GM12878 (cell line): Measurements from ENCODE around the gene ATP1A1. TPM values are rescaled to one million over a fixed set of nuclear protein-coding genes. Genes with fewer than 3 reads are reported as not detected.

Source experiments
- ATAC-seq: fragments of 200-7000 bp; cut with Tn5 transposase; 3 replicates; pipeline ENCODE4 v1.9.1; 2020; ENCODE audit warnings: mild to moderate bottlenecking, moderate library complexity
- BruUV-seq: library from RNA; stranded (reverse); fragments of 400-500 nt; replicated peaks from 2 replicates; lab custom pipeline; 2021; lab: Mats Ljungman, UMichigan
- CTCF ChIA-PET: fragments of 300-600 bp; sonication (Branson Sonifier 250); formaldehyde crosslinking; extraction: SDS; loops from one replicate; lab custom pipeline; 2021; ENCODE audit warnings: inconsistent platforms; lab: Yijun Ruan, JAX
- POLR2A ChIA-PET: fragments of 350-600 bp; formaldehyde crosslinking; extraction: SDS; loops from one replicate; lab custom pipeline; 2021; ENCODE audit warnings: inconsistent platforms; lab: Charles Lee
- RAD21 ChIA-PET: fragments of 300-600 bp; sonication (Branson Sonifier 250); formaldehyde crosslinking; loops from one replicate; lab custom pipeline; 2023; ENCODE audit warnings: antibody characterized with exemption; ENCODE audit not compliant: unreplicated experiment; lab: Charles Lee
- SMC1A ChIA-PET: fragments of 300-600 bp; sonication (Branson Sonifier 250); formaldehyde crosslinking; loops from one replicate; lab custom pipeline; 2023; ENCODE audit not compliant: unreplicated experiment, uncharacterized antibody; lab: Charles Lee
- DNase-seq: peaks from one replicate; pipeline ENCODE4 v3.0.0-alpha.2; 2011; ENCODE audit warnings: low read depth, low spot score
- FAIRE-seq: peaks from 3 replicates; lab custom pipeline; 2011; peaks lifted over from hg19 to GRCh38; lab: Jason Lieb, UNC
- H2AFZ ChIP-seq: 2 replicates; pipeline ENCODE4 v1.6.0; 2011; ENCODE audit warnings: low read depth, low read length, control low read depth; ENCODE audit not compliant: control insufficient read depth
- H3K27ac ChIP-seq: 2 replicates; pipeline ENCODE4 v1.5.1; 2011; ENCODE audit warnings: control low read depth; ENCODE audit not compliant: control insufficient read depth, insufficient read depth
- H3K27me3 ChIP-seq, 2 experiments: replicated peaks in 1 of 2; 2 replicates each; pipeline versions ENCODE4 v1.6.0 to v1.6.1; 2011; ENCODE audit warnings: low read length in 1 of 2; ENCODE audit not compliant: control insufficient read depth in 2 of 2, insufficient read depth in 2 of 2
- H3K36me3 ChIP-seq, 2 experiments: 2 replicates each; pipeline ENCODE4 v1.5.1; 2011; ENCODE audit warnings: low read length in 1 of 2; ENCODE audit not compliant: control insufficient read depth in 2 of 2, insufficient read depth in 2 of 2
- H3K4me1 ChIP-seq: 2 replicates; pipeline ENCODE4 v1.6.1; 2011; ENCODE audit warnings: mild to moderate bottlenecking, low read length, moderate library complexity, mixed read lengths; ENCODE audit not compliant: control insufficient read depth, insufficient read depth
- H3K4me2 ChIP-seq: 2 replicates; pipeline ENCODE4 v1.6.0; 2011; ENCODE audit warnings: control low read depth; ENCODE audit not compliant: control insufficient read depth, insufficient read depth
- H3K4me3 ChIP-seq: fragments of 200-600 bp; sonication (generic); 2 replicates; pipeline ENCODE4 v1.5.1; 2016
- H3K79me2 ChIP-seq: 2 replicates; pipeline ENCODE4 v1.6.0; 2011; ENCODE audit warnings: low read length; ENCODE audit not compliant: control insufficient read depth, insufficient read depth
- H3K9ac ChIP-seq: 2 replicates; pipeline ENCODE4 v1.8.0; 2011; ENCODE audit warnings: low read length, control low read depth, mixed read lengths; ENCODE audit not compliant: control insufficient read depth, insufficient read depth
- H3K9me3 ChIP-seq: replicated peaks from 3 replicates; pipeline ENCODE4 v1.5.1; 2011; ENCODE audit warnings: mild to moderate bottlenecking, low read length; ENCODE audit not compliant: control insufficient read depth, insufficient read depth
- H4K20me1 ChIP-seq: 2 replicates; pipeline ENCODE4 v1.6.0; 2011; ENCODE audit not compliant: control insufficient read depth, insufficient read depth
- IRF3 ChIP-seq: fragments of 450-650 bp; IDR thresholded peaks from 2 replicates; pipeline ENCODE4 v1.6.1; 2014; ENCODE audit warnings: mild to moderate bottlenecking
- MYB ChIP-seq: fragments of 150-350 bp; IDR thresholded peaks from 2 replicates; pipeline ENCODE4 v1.6.1; 2014; ENCODE audit warnings: mild to moderate bottlenecking, low read depth, low read length, borderline replicate concordance
- NFXL1 ChIP-seq: fragments of 450-650 bp; IDR thresholded peaks from 2 replicates; pipeline ENCODE4 v1.6.1; 2017; ENCODE audit warnings: antibody characterized with exemption, mild to moderate bottlenecking, borderline replicate concordance
- RELA ChIP-seq: fragments of 450-650 bp; IDR thresholded peaks from 2 replicates; pipeline ENCODE4 v1.8.0; 2014; ENCODE audit warnings: borderline replicate concordance; ENCODE audit not compliant: partially characterized antibody
- RFX5 ChIP-seq: IDR thresholded peaks from 2 replicates; pipeline ENCODE4 v1.6.1; 2011; ENCODE audit warnings: low read depth, low read length, improper control_type of control experiment
- SRF ChIP-seq, 2 experiments: IDR thresholded peaks; 2 replicates each; pipeline ENCODE4 v1.6.1; 2011; ENCODE audit warnings: low read depth in 2 of 2, low read length in 2 of 2, mild to moderate bottlenecking in 1 of 2, moderate library complexity in 1 of 2
- TARDBP ChIP-seq: IDR thresholded peaks from 2 replicates; pipeline ENCODE4 v1.6.1; 2016; ENCODE audit warnings: borderline replicate concordance
- TBL1XR1 ChIP-seq: IDR thresholded peaks from 2 replicates; pipeline ENCODE4 v1.6.1; 2012; ENCODE audit warnings: low read depth, low read length, improper control_type of control experiment
- YBX1 ChIP-seq: fragments of 450-650 bp; IDR thresholded peaks from 2 replicates; pipeline ENCODE4 v1.6.1; 2016; ENCODE audit warnings: antibody characterized with exemption
- YY1 ChIP-seq: IDR thresholded peaks from 2 replicates; pipeline ENCODE4 v1.6.1; 2011; ENCODE audit warnings: low read depth, mild to moderate bottlenecking, low read length
- ZBTB33 ChIP-seq: fragments of 450-650 bp; IDR thresholded peaks from 2 replicates; pipeline ENCODE4 v1.6.1; 2017; ENCODE audit warnings: mild to moderate bottlenecking
- ZSCAN29 ChIP-seq: fragments of 450-650 bp; IDR thresholded peaks from 2 replicates; pipeline ENCODE4 v1.6.1; 2017; ENCODE audit warnings: mild to moderate bottlenecking, moderate library complexity
- WGBS: methylation state at CpG from one replicate; pipeline ENCODE4 v1.1.6; 2016; ENCODE audit warnings: low lambda C conversion rate; ENCODE audit not compliant: insufficient replicate concordance, insufficient coverage; ENCODE audit errors: missing lambda C conversion rate; 5-methylcytosine and 5-hydroxymethylcytosine counted together
- in situ Hi-C: fragments of 300-500 bp; cut with MboI; formaldehyde crosslinking; loops from 9 replicates; pipeline ENCODE4 v1.14.3; 2018; ENCODE audit warnings: mixed read lengths
- intact Hi-C: fragments of 100-400 bp; cut with micrococcal nuclease; formaldehyde crosslinking; loops from one replicate; pipeline ENCODE4 v1.14.2; 2022; ENCODE audit not compliant: unreplicated experiment
- polyA plus RNA-seq, 11 experiments: library from polyadenylated mRNA; depleted of rRNA in 4 of 11; unstranded in 6 of 11; stranded (reverse) in 5 of 11; fragments of >200 nt; fragmentation: Nextera tagmentation in 4 of 11; fragmentation: Illumina TruSeq in 1 of 11; extraction: Ambion mirVana in 4 of 11; extraction: Trizol in 1 of 11; gene quantifications; 1 replicate in 1 of 11; 2 replicates in 10 of 11; pipeline versions ENCODE4 v1.2.1 to v1.2.3, GENCODE V29; 2011 to 2016; ENCODE audit warnings: inconsistent platforms in 2 of 11, missing spikeins in 2 of 11, low read depth in 1 of 11
- total RNA-seq, 4 experiments: library from RNA; depleted of rRNA in 3 of 4; stranded (reverse); fragments of >200 nt in 3 of 4; fragmentation: Illumina TruSeq in 1 of 4; extraction: Trizol in 1 of 4; gene quantifications; 2 replicates each; pipeline versions ENCODE4 v1.2.1 to v1.2.3, GENCODE V29; 2013 to 2021

The ATP1A1 gene
- total and polyA plus RNA-seq, 10 of the 15 experiments (the other 5 are each of a cell fraction or from before 2014, with no cell fraction given) = 113 to 566 (median 313) TPM

DNA sequence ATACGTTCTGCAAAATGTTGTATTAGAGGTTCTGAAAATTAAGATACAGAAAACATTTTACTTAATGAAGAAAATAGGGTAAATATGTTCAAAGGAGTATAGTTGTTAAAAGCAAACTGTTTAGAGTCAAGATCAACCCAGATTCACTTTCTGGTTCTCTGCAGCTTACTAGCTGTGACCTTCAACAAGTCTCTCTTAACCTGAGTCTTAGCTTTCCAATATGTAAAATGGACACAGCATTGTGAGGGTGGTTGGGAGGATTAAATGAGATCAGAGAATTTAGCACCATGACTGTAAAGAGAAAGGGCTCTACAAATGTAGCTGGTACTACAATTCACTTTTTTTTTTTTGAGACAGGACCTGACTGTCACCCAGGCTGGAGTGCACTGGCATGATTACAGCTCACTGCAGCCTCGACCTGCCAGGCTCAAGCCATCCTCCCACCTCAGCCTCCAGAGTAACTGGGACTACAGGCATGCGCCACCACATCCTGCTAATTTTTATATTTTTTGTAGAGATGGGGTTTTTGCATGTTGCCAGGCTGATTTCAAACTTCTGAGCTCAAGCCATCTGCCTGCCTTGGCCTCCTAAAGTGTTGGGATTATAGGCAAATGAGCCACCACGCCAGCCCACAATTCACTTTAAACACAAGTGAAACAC, 43.9 kb downstream of the ATP1A1 start:
- H2AFZ ChIP-seq = no peak overlapping the region
- ChIA-PET CTCF (interaction anchor here (0.8 to 2.3 kb wide), 10 partner anchors 33 to 278 kb away, joined by 3 to 17 read pairs (median 4); no protein-coding TSS in a partner anchor), POLR2A (interaction anchor here (0.5 to 3.0 kb wide), 6 partner anchors 10 to 705 kb away, joined by 3 to 13 read pairs (median 4); no protein-coding TSS in a partner anchor), RAD21 (interaction anchor here (1.3 to 4.2 kb wide), 3 partner anchors 35 to 278 kb away, joined by 4 to 30 read pairs (median 6); partner anchors contain the start of gene ATP1A1), SMC1A (interaction anchor here (1.1 to 4.1 kb wide), 7 partner anchors 9 to 57 kb away, joined by 3 to 31 read pairs (median 5); no protein-coding TSS in a partner anchor)
- BruUV-seq = no TSS peak
- WGBS = 96% methylated on average over 4 of the region's 4 CpGs
- no peaks in the 10 kb centered on the region for H3K27me3 ChIP-seq
- peaks cover 11% of the 10 kb centered on the region for H3K4me1 ChIP-seq
- DNase-seq (no peak), ATAC-seq (no peak), FAIRE-seq (no peak)
- no peaks in the 10 kb centered on the region for H3K36me3 ChIP-seq
- peak overlapping the region; percentile 96 for H3K4me3 ChIP-seq
- peaks cover 13% of the 10 kb centered on the region for H3K79me2 ChIP-seq
- no peak for TF ChIP-seq ZSCAN29
- no peak for TF ChIP-seq TARDBP
- no peak for TF ChIP-seq RELA
- TF ChIP-seq RFX5 = no peak
- TF ChIP-seq ZBTB33 = no peak
- no peak for TF ChIP-seq YBX1
- no peak for TF ChIP-seq SRF (IDR thresholded peaks at IDR 0.05; ENCODE audit: low read depth in 2 of 2, low read length in 2 of 2)
- TF ChIP-seq YY1 = no peak
- TF ChIP-seq TBL1XR1 = no peak
- TF ChIP-seq IRF3 = no peak
- no peak for TF ChIP-seq MYB
- TF ChIP-seq NFXL1 = no peak
- intact Hi-C loops = no loop called here
- in situ Hi-C loops = no loop called here
- no peaks in the 10 kb centered on the region for H4K20me1 ChIP-seq
- H3K27ac ChIP-seq = no peak overlapping the region; the same call in 1 of the 2 replicates
- H3K4me2 ChIP-seq = peak overlapping the region; percentile 90
- peak overlapping the region; percentile 99; the same call in 1 of the 2 replicates for H3K9ac ChIP-seq
- H3K9me3 ChIP-seq = no peaks in the 10 kb centered on the region
